GM12872 (cell line): Measurements from ENCODE around the gene ST14.

Experiments
- CTCF ChIP-seq: IDR thresholded peaks from 3 replicates; pipeline ENCODE4 v1.5.1; 2011; ENCODE audit warnings: low read depth, mild to moderate bottlenecking, low read length, moderate library complexity; ENCODE audit not compliant: insufficient read depth

ST14 gene

GRCh38 chr11:130202009-130202817 is 42.6 kb downstream of the ST14 start:
- no peak for TF ChIP-seq CTCF

GRCh38 chr11:130202818-130203689 is 43.5 kb downstream of the ST14 start:
- TF ChIP-seq CTCF: no peak

GRCh38 chr11:130203766-130204702 is 44.5 kb downstream of the ST14 start:
- TF ChIP-seq CTCF: no peak

GRCh38 chr11:130204703-130205095 is 45.1 kb downstream of the ST14 start:
- TF ChIP-seq CTCF: no peak

GRCh38 chr11:130206141-130206540 is 46.6 kb downstream of the ST14 start:
- TF ChIP-seq CTCF: no peak

- no peak for TF ChIP-seq CTCF
Measured at GRCh38 chr11:130208241-130209127, 48.9 kb downstream of the ST14 start.
